ENCODE data around the gene CCDC15. TPM values are rescaled to one million over a fixed set of nuclear protein-coding genes. Genes with fewer than 3 reads are reported as not detected.

Gene CCDC15
- total RNA-seq, 1 experiment from 2014 or later, result 2.3 TPM

DNA sequence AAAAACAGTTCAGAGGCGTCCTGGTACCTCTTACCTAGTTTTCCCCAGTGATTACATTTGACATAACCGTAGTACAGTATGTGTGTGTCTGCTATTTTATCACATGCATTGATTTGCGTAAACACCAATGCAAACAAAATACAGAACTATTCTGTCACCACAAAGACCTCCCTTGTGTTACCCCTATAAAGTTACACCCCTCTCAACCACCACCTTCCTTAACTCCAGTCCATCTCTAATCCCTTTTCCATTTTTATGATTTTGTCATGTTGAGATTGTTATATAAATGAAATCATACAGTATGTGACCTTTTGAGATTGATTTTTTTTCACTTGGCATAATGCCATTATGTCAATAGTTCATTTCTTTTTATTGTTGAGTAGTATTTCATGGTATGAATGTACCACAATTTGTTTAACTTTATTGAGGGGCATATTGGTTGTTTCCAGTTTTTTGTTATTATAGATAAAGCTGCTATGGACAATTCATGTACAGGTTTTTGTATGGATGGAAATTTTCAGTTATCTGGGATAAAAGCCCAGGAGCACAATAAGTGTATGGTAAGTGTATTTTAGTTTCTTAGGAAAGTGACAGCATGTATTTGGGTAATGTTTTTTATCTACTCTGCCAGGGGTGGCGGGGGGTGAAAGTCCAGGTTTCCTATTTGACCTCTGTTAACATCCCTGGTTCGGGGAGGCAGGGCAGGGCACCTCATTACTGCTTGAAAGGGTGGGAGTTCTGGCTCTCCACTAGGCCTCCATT, 103.1 kb downstream of the CCDC15 start:
- H3K4me2 ChIP-seq (ENCODE audit: low read depth, low read length, poor library complexity, severe bottlenecking), result no peak overlapping the region
- H3K36me3 ChIP-seq (ENCODE audit: insufficient read depth, low read length), result no peaks in the 10 kb centered on the region
- H3K4me1 ChIP-seq (ENCODE audit: low read length), result no peaks in the 10 kb centered on the region
- no peaks in the 10 kb centered on the region for H3K27me3 ChIP-seq (ENCODE audit: low read length)
- DNase-seq, result no peak
- H3K9ac ChIP-seq (ENCODE audit: low read length), result no peak overlapping the region
- H3K9me2 ChIP-seq (replicated peaks; ENCODE audit: insufficient read depth, low read length), result no peaks in the 10 kb centered on the region
- H3K4me3 ChIP-seq (ENCODE audit: low read length), result no peak overlapping the region
- no peak overlapping the region for H2AFZ ChIP-seq (ENCODE audit: low read length)
- no peaks in the 10 kb centered on the region for H3K79me2 ChIP-seq (ENCODE audit: low read length)
- no peaks in the 10 kb centered on the region for H3K9me3 ChIP-seq (ENCODE audit: low read length)
- no peaks in the 10 kb centered on the region for H4K20me1 ChIP-seq (ENCODE audit: insufficient read depth, low read depth, low read length)
- no peak overlapping the region for H3K27ac ChIP-seq (ENCODE audit: low read length)

DNA sequence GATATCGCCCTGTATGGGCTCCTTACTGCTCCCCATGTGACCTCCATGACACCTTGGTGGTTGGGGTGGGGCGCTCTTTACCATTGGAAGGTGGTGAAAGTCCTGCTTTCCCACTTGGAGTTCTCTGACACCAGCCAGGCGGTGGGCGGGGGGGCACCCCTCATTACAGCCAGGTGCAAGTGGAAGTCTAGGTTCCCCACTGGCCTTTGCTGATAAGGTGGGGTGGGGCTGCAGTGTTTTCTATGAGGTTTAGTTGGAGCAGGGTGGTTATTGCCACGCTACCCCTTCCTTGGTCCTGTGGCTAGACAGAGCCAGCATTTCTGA, 103.7 kb downstream of the CCDC15 start:
- Histone ChIP-seq H3K79me2 (ENCODE audit: low read length) (no peaks in the 10 kb centered on the region), H3K27me3 (ENCODE audit: low read length) (no peaks in the 10 kb centered on the region), H3K27ac (ENCODE audit: low read length) (no peak overlapping the region), H3K4me3 (ENCODE audit: low read length) (no peak overlapping the region), H3K36me3 (ENCODE audit: insufficient read depth, low read length) (no peaks in the 10 kb centered on the region), H3K9me3 (ENCODE audit: low read length) (no peaks in the 10 kb centered on the region), H4K20me1 (ENCODE audit: insufficient read depth, low read depth, low read length) (no peaks in the 10 kb centered on the region), H2AFZ (ENCODE audit: low read length) (no peak overlapping the region), H3K9me2 (replicated peaks; ENCODE audit: insufficient read depth, low read length) (no peaks in the 10 kb centered on the region), H3K9ac (ENCODE audit: low read length) (no peak overlapping the region), H3K4me2 (ENCODE audit: low read depth, low read length, poor library complexity, severe bottlenecking) (no peak overlapping the region), H3K4me1 (ENCODE audit: low read length) (no peaks in the 10 kb centered on the region)
- no peak for DNase-seq

DNA sequence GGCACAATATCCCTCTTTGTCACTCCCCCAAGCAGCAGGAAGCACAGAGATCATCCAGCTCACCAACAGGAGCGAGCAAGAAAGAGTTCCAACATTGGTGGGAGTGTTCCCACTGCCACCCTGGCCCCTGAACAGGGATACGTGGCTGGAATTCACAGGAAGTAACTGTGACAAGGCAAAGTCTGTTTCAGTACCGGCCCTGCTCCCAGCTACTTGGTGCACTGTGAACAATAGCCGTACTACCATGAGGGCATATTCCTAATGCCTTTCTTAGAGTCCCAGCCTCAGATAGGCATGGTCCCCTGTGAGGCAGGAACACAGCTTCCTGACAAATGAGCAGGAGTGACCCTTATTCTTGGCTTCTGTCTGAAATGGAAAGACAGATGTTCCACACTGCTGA, 107.3 kb downstream of the CCDC15 start:
- Histone ChIP-seq H3K27ac (ENCODE audit: low read length) (no peak overlapping the region), H3K9ac (ENCODE audit: low read length) (no peak overlapping the region), H3K4me2 (ENCODE audit: low read depth, low read length, poor library complexity, severe bottlenecking) (no peak overlapping the region), H3K9me2 (replicated peaks; ENCODE audit: insufficient read depth, low read length) (no peaks in the 10 kb centered on the region), H3K79me2 (ENCODE audit: low read length) (no peaks in the 10 kb centered on the region), H2AFZ (ENCODE audit: low read length) (no peak overlapping the region), H3K27me3 (ENCODE audit: low read length) (no peaks in the 10 kb centered on the region), H3K36me3 (ENCODE audit: insufficient read depth, low read length) (no peaks in the 10 kb centered on the region), H4K20me1 (ENCODE audit: insufficient read depth, low read depth, low read length) (no peaks in the 10 kb centered on the region), H3K9me3 (ENCODE audit: low read length) (no peaks in the 10 kb centered on the region), H3K4me3 (ENCODE audit: low read length) (no peak overlapping the region), H3K4me1 (ENCODE audit: low read length) (no peaks in the 10 kb centered on the region)
- no peak for DNase-seq

DNA sequence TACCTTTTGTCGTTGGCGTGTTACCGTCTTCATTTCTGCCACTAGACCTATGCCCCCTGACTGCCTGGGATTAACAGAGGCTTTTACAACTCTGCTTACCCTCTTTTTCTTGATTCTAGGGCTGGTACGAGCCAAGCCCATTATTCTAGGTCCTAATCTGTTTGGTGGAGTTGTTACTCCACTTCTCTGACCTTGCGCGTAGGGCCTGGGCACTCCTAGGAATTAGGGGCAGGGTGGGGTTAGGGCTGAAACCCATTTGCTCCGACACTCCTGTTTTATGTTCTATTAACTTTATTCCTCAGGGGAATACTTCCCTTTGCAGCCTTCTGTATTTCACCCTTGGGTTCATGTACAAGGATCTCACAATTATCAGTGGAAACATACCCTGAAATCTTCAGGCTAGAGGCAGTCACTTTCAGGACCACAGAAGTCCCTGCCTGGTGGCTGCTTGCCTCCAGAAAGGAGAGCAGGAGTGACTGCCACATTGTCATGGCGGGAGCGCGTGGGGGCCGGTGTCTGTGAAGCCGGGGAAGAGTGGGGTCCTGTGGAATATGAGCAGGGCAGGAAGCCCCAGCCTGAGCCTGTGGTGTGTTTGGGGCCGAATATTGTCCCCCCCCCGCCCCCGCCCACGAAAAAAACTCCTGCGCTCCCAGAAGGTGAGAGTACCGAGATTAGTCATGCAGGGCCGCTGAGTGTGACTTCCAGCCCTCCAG, 108.4 kb downstream of the CCDC15 start:
- Histone ChIP-seq H2AFZ (ENCODE audit: low read length) (no peak overlapping the region), H3K27ac (ENCODE audit: low read length) (no peak overlapping the region), H3K4me1 (ENCODE audit: low read length) (no peaks in the 10 kb centered on the region), H3K9me3 (ENCODE audit: low read length) (no peaks in the 10 kb centered on the region), H4K20me1 (ENCODE audit: insufficient read depth, low read depth, low read length) (no peaks in the 10 kb centered on the region), H3K79me2 (ENCODE audit: low read length) (no peaks in the 10 kb centered on the region), H3K36me3 (ENCODE audit: insufficient read depth, low read length) (no peaks in the 10 kb centered on the region), H3K27me3 (ENCODE audit: low read length) (no peaks in the 10 kb centered on the region), H3K4me3 (ENCODE audit: low read length) (no peak overlapping the region), H3K9me2 (replicated peaks; ENCODE audit: insufficient read depth, low read length) (no peaks in the 10 kb centered on the region), H3K4me2 (ENCODE audit: low read depth, low read length, poor library complexity, severe bottlenecking) (no peak overlapping the region), H3K9ac (ENCODE audit: low read length) (no peak overlapping the region)
- no peak for DNase-seq

DNA sequence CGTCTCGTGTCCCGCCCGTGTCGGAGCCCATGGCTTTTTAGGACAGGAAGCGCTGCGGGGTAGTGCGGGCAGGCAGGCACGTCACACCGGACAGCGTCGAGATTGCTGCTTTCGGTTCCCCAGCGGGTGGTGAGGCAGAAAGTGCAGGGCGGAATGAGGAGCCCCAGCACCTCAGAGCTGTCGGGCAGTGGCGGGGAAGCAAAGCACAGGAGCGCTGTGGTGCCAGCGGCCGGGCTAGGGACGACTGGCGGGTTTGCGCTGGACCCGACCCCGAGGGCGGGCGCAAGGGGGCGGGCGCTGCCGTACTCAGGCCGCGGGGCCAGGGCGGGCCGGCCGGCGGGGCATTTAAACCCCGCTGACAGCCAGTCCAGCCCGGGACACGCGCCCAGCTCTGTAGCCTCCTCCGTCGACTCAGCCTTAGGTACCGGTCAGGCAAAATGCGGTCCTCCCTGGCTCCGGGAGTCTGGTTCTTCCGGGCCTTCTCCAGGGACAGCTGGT, 109.0 kb downstream of the CCDC15 start, which contains the start of gene SLC37A2:
TSS of gene SLC37A2 (plus strand) at position 375 of the 498 bp plus-strand sequence. CDS start at position 438, 63 bp downstream.
- Histone ChIP-seq H3K27me3 (ENCODE audit: low read length) (no peaks in the 10 kb centered on the region), H3K79me2 (ENCODE audit: low read length) (no peaks in the 10 kb centered on the region), H3K4me3 (ENCODE audit: low read length) (no peak within 1 kb of the TSS), H3K4me2 (ENCODE audit: low read depth, low read length, poor library complexity, severe bottlenecking) (no peak within 1 kb of the TSS), H4K20me1 (ENCODE audit: insufficient read depth, low read depth, low read length) (no peaks in the 10 kb centered on the region), H3K9me2 (replicated peaks; ENCODE audit: insufficient read depth, low read length) (no peaks in the 10 kb centered on the region), H3K4me1 (ENCODE audit: low read length) (no peaks in the 10 kb centered on the region), H3K36me3 (ENCODE audit: insufficient read depth, low read length) (no peaks in the 10 kb centered on the region), H3K9ac (ENCODE audit: low read length) (no peak within 1 kb of the TSS), H3K9me3 (ENCODE audit: low read length) (no peaks in the 10 kb centered on the region), H3K27ac (ENCODE audit: low read length) (no peak within 1 kb of the TSS), H2AFZ (ENCODE audit: low read length) (no peak within 1 kb of the TSS)
- no peak for DNase-seq

DNA sequence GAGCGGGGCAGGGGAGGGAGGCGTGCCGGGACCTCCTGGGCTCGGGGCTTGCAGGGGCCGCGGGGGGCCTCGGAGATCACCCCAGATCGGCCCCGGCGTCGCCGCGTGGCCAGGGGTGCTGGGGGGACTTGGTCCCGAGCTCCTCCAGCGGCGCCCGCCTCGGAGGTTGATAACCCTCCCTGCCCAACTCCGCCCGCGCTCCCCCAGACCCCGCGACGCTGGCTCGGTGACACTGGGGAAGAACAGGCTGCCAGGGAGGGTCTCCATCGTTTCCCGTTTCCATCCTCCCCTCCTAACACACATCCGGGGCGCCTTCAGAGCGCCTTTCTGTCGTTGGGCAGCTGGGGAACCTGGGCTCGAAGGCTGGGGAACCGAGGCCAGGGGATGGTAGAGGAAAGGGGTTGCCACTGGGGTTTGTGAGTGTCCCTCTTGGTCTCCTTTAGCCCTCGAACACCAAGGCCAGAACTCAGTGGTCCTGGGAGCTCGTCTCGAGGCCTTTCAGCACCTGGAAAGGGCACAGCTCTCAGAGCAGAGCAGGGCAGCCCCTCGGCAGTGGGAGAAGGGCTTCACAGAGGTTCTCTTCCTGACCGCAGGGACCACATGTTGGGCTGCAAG, 109.5 kb downstream of the CCDC15 start:
- H2AFZ ChIP-seq (ENCODE audit: low read length), result no peak overlapping the region
- H3K9me3 ChIP-seq (ENCODE audit: low read length), result no peaks in the 10 kb centered on the region
- H3K4me1 ChIP-seq (ENCODE audit: low read length), result no peaks in the 10 kb centered on the region
- no peak overlapping the region for H3K27ac ChIP-seq (ENCODE audit: low read length)
- DNase-seq, result no peak
- no peak overlapping the region for H3K4me2 ChIP-seq (ENCODE audit: low read depth, low read length, poor library complexity, severe bottlenecking)
- no peak overlapping the region for H3K4me3 ChIP-seq (ENCODE audit: low read length)
- H4K20me1 ChIP-seq (ENCODE audit: insufficient read depth, low read depth, low read length), result no peaks in the 10 kb centered on the region
- H3K9me2 ChIP-seq (replicated peaks; ENCODE audit: insufficient read depth, low read length), result no peaks in the 10 kb centered on the region
- no peaks in the 10 kb centered on the region for H3K36me3 ChIP-seq (ENCODE audit: insufficient read depth, low read length)
- H3K79me2 ChIP-seq (ENCODE audit: low read length), result no peaks in the 10 kb centered on the region
- H3K27me3 ChIP-seq (ENCODE audit: low read length), result no peaks in the 10 kb centered on the region
- no peak overlapping the region for H3K9ac ChIP-seq (ENCODE audit: low read length)

DNA sequence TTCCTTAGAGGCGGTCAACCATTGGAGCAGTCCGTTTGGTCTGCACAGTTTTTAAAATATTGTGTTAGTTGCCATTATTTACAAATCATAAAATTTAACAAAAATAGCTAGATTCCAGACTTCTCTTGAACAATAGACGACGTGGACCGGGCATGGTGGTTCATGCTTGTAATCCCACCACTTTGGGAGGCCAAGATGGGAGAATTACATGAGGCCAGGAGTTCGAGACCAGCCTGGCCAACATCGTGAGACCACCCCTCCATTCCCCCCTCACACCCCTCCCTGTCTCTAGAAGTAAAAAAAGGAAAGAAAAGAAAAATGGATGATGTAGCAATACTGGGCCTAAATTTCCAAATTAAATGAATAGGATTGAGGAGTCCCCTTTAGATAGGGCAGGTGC, 110.1 kb downstream of the CCDC15 start:
- no peak overlapping the region for H3K9ac ChIP-seq (ENCODE audit: low read length)

DNA sequence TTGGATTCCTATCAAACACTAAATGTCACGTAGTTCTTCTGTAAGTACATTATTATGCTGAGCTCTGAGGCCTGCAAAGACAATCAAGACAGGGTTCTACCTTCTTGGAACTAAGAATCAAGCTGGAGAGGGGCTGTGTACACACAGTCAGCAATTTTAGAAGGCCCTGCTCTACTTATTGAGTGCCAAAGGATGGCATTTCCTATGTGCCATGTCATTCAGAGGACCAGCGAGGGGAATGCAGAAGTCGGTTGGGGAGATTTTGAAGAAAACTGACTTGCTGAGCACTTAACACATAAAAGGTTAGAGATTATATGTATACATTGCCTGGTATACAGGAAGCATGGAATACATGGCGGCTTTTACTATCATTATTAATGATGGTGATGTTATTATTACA, 114.4 kb downstream of the CCDC15 start:
- Histone ChIP-seq H4K20me1 (ENCODE audit: insufficient read depth, low read depth, low read length) (no peaks in the 10 kb centered on the region), H3K9me3 (ENCODE audit: low read length) (no peaks in the 10 kb centered on the region), H3K4me3 (ENCODE audit: low read length) (no peak overlapping the region), H3K79me2 (ENCODE audit: low read length) (no peaks in the 10 kb centered on the region), H2AFZ (ENCODE audit: low read length) (no peak overlapping the region), H3K27me3 (ENCODE audit: low read length) (no peaks in the 10 kb centered on the region), H3K4me2 (ENCODE audit: low read depth, low read length, poor library complexity, severe bottlenecking) (no peak overlapping the region), H3K9ac (ENCODE audit: low read length) (no peak overlapping the region), H3K36me3 (ENCODE audit: insufficient read depth, low read length) (no peaks in the 10 kb centered on the region), H3K27ac (ENCODE audit: low read length) (no peak overlapping the region), H3K9me2 (replicated peaks; ENCODE audit: insufficient read depth, low read length) (no peaks in the 10 kb centered on the region), H3K4me1 (ENCODE audit: low read length) (peaks cover 29% of the 10 kb centered on the region)
- no peak for DNase-seq

More for the DNA sequence above, 110.1 kb downstream of the CCDC15 start:
- Histone ChIP-seq H3K27ac (ENCODE audit: low read length) (no peak overlapping the region), H3K9me2 (replicated peaks; ENCODE audit: insufficient read depth, low read length) (no peaks in the 10 kb centered on the region), H4K20me1 (ENCODE audit: insufficient read depth, low read depth, low read length) (no peaks in the 10 kb centered on the region), H3K27me3 (ENCODE audit: low read length) (no peaks in the 10 kb centered on the region), H3K4me1 (ENCODE audit: low read length) (no peaks in the 10 kb centered on the region), H3K36me3 (ENCODE audit: insufficient read depth, low read length) (no peaks in the 10 kb centered on the region), H3K9me3 (ENCODE audit: low read length) (no peaks in the 10 kb centered on the region), H2AFZ (ENCODE audit: low read length) (no peak overlapping the region), H3K4me3 (ENCODE audit: low read length) (no peak overlapping the region), H3K79me2 (ENCODE audit: low read length) (no peaks in the 10 kb centered on the region), H3K4me2 (ENCODE audit: low read depth, low read length, poor library complexity, severe bottlenecking) (no peak overlapping the region)
- DNase-seq, result no peak

All from Karpas-422 (cell line).